GM12874 (cell line): ENCODE results near the gene MEIS1.

Experiments
- TF ChIP-seq, protein P1 (sequence below): IDR thresholded peaks from 2 replicates; pipeline ENCODE4 v1.5.1; 2011; ENCODE audit warnings: low read depth, mild to moderate bottlenecking, control low read depth, low read length, moderate library complexity; ENCODE audit not compliant: insufficient read depth

Gene MEIS1

DNA sequence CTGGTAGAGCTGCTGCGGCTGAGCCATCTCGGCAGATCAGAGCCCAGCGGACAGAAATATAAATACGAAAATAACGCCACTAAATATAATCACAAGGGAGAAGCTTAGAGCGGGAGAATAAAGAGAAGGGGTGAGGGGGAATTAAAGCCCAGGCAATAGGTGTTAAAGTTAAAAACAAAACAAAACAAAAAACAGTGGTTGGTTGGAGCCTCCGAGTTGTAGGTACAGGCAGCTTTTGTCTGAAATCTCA, 1.3 kb upstream of the MEIS1 start:
- TF ChIP-seq, protein P1, sequence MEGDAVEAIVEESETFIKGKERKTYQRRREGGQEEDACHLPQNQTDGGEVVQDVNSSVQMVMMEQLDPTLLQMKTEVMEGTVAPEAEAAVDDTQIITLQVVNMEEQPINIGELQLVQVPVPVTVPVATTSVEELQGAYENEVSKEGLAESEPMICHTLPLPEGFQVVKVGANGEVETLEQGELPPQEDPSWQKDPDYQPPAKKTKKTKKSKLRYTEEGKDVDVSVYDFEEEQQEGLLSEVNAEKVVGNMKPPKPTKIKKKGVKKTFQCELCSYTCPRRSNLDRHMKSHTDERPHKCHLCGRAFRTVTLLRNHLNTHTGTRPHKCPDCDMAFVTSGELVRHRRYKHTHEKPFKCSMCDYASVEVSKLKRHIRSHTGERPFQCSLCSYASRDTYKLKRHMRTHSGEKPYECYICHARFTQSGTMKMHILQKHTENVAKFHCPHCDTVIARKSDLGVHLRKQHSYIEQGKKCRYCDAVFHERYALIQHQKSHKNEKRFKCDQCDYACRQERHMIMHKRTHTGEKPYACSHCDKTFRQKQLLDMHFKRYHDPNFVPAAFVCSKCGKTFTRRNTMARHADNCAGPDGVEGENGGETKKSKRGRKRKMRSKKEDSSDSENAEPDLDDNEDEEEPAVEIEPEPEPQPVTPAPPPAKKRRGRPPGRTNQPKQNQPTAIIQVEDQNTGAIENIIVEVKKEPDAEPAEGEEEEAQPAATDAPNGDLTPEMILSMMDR = no peak

DNA sequence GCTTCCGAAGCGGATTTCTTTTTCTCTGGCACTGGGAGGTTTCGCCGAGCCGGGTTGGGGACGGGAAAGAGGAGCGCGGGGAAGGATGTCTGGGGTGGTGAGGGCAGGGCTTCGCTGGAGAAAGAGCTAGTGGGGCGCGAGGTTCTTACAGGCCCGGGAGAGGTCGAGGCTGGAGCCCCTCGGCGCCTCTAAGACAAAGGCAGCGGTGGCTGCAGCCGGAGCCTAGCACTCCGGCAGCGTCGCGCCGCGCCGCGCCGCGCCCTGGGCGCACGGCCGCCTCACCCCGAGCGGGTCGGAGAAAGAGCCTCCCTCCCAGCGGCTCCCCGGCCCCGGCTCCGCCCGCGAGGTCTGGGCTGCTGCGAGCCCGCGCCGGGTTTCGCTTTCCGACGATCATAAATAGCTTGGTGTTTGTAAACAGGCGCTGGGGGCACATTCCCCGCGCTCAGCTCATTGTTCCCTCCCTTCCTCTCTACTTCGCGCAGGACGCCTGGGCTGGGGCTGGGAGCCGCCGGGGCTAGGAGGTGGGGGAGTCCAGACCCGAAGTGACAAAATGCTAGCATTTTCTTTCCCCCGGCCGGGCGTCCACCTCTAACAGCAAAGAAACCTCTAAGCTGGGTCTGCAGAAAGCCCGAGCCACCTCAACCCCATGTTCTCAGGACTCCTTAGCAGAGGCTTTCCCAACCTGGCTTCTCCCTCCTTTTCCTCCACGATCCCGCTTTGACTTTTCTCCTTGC, 813 bp upstream of the MEIS1 start:
- TF ChIP-seq, protein P1 = no peak

DNA sequence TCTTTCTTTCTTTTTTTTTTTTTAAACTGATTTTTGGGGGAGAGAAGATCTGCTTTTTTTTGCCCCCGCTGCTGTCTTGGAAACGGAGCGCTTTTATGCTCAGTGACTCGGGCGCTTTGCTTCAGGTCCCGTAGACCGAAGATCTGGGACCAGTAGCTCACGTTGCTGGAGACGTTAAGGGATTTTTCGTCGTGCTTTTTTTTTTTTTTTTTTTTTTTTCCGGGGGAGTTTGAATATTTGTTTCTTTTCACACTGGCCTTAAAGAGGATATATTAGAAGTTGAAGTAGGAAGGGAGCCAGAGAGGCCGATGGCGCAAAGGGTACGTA, 587 bp downstream of the MEIS1 start:
- TF ChIP-seq, protein P1 = no peak

DNA sequence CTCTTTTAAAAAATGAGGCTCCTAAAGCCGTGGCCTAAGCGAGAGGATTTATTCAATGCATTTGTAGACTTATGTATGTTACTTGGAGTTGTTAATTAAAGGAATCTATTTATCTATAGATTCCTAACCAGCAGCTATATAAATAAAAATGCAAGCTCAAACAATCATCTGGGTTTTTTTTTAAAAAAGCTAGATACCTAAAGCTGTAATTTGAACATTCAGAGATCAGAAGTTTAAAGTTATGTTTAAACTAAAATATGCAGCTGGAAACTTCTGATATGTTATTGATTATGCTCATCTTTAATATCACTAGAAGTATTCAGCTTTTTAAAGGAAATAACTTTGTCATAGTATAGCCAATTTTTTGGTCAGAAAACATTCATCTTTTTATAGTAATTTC, 1.0 kb downstream of the MEIS1 start:
- TF ChIP-seq, protein P1 = no peak

- TF ChIP-seq, protein P1 = no peak
These were observed 1.7 kb downstream of the MEIS1 start for GRCh38 chr2:66436581-66437001.

- TF ChIP-seq, protein P1 = no peak
These were observed 2.3 kb downstream of the MEIS1 start for GRCh38 chr2:66437109-66437690.

DNA sequence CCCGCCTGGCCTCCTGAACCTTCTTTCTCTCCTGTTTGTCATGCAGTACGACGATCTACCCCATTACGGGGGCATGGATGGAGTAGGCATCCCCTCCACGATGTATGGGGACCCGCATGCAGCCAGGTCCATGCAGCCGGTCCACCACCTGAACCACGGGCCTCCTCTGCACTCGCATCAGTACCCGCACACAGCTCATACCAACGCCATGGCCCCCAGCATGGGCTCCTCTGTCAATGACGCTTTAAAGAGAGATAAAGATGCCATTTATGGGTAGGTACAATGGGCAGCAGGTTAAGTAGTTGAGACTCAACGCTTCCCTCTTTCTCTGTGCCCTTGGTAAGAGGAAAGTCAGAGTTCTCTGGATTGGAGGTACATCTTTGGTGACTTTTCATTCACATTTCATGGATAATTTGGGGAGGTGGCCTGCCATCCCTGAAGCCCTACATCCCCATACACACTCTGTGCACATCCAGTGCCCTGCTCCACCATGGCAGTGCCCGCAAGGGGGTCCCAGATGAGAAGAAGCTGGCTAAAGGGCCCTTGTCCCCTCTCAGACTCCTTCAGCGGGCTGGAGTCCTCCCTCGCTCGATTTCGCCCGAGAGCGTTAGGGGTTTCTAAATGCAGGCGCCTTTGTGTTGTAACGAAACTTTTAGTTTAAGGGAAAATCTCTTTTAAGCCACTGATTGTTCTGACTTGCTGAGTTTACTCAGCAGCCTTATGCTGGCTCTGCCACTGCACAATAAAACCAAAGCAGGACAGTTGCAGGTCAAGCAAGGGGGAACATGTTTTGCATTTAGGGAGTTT, 3.0 kb downstream of the MEIS1 start:
- TF ChIP-seq, protein P1 = no peak
